CD14-positive monocyte (primary cell): Measurements from ENCODE around the gene MIPEP. TPM values are rescaled to one million over a fixed set of nuclear protein-coding genes. Genes with fewer than 3 reads are reported as not detected.

ENCODE experiments used
- DNase-seq, 3 donors: peaks; one replicate each; pipeline ENCODE4 v3.0.0-alpha.2; 2011 to 2022
- H2AFZ ChIP-seq: 2 replicates; pipeline ENCODE4 v1.6.0; 2012; ENCODE audit warnings: mild to moderate bottlenecking, low read depth, low read length, inconsistent platforms; ENCODE audit not compliant: insufficient read depth, poor library complexity, severe bottlenecking
- H3K27ac ChIP-seq, 2 donors: 1 replicate in 1 of 2; 2 replicates in 1 of 2; pipeline ENCODE4 v1.5.1; 2012 to 2013; ENCODE audit warnings: low read length in 2 of 2, control low read depth in 1 of 2, inconsistent platforms in 1 of 2, low read depth in 1 of 2, mild to moderate bottlenecking in 1 of 2
- H3K27me3 ChIP-seq, 2 donors: one replicate each; pipeline versions ENCODE4 v1.6.0 to v1.6.1; 2011 to 2013; ENCODE audit warnings: low read length in 2 of 2; ENCODE audit not compliant: control insufficient read depth in 2 of 2, insufficient read depth in 2 of 2
- H3K36me3 ChIP-seq, 2 donors: replicated peaks in 1 of 2; 1 replicate in 1 of 2; 2 replicates in 1 of 2; pipeline versions ENCODE4 v1.5.1 to v1.6.1; 2012 to 2013; ENCODE audit warnings: low read length in 2 of 2, control low read depth in 1 of 2, inconsistent platforms in 1 of 2, mild to moderate bottlenecking in 1 of 2; ENCODE audit not compliant: insufficient read depth in 2 of 2, control insufficient read depth in 1 of 2
- H3K4me1 ChIP-seq, 2 donors: 1 replicate in 1 of 2; 2 replicates in 1 of 2; pipeline versions ENCODE4 v1.5.1 to v1.6.1; 2012 to 2013; ENCODE audit warnings: low read length in 2 of 2, control low read depth in 1 of 2, inconsistent platforms in 1 of 2, mild to moderate bottlenecking in 1 of 2, moderate library complexity in 1 of 2; ENCODE audit not compliant: insufficient read depth in 2 of 2, control insufficient read depth in 1 of 2
- H3K4me2 ChIP-seq: replicated peaks from 2 replicates; pipeline ENCODE3; 2012; ENCODE audit warnings: low read length, moderate library complexity, mild to moderate bottlenecking; ENCODE audit not compliant: poor library complexity, severe bottlenecking; ENCODE audit errors: extremely low read depth
- H3K4me3 ChIP-seq, 3 experiments: fragments of 200-600 bp in 1 of 3; sonication (generic) in 1 of 3; replicated peaks in 1 of 3; 1 replicate in 2 of 3; 2 replicates in 1 of 3; pipeline ENCODE4 v1.5.1; 2011 to 2013; ENCODE audit warnings: low read length in 3 of 3, mild to moderate bottlenecking in 3 of 3, control low read depth in 2 of 3, low read depth in 2 of 3, inconsistent platforms in 1 of 3, moderate library complexity in 1 of 3
- H3K79me2 ChIP-seq: 2 replicates; pipeline ENCODE4 v1.6.0; 2012; ENCODE audit warnings: mild to moderate bottlenecking, control low read depth, inconsistent platforms, low read length, moderate library complexity; ENCODE audit not compliant: insufficient read depth
- H3K9ac ChIP-seq: 2 replicates; pipeline ENCODE4 v1.6.0; 2017; ENCODE audit warnings: low read length, mild to moderate bottlenecking; ENCODE audit not compliant: insufficient read depth, poor library complexity, severe bottlenecking
- H3K9me3 ChIP-seq, 2 donors: replicated peaks in 1 of 2; 1 replicate in 1 of 2; 2 replicates in 1 of 2; pipeline versions ENCODE4 v1.5.1 to v1.6.1; 2012 to 2013; ENCODE audit warnings: low read length in 2 of 2, control low read depth in 1 of 2; ENCODE audit not compliant: control insufficient read depth in 1 of 2, insufficient read depth in 1 of 2
- H4K20me1 ChIP-seq: 2 replicates; pipeline ENCODE4 v1.6.0; 2012; ENCODE audit warnings: mild to moderate bottlenecking, low read length, control low read depth, moderate library complexity; ENCODE audit not compliant: insufficient read depth
- H3K27ac Mint-ChIP-seq, 7 donors: one replicate each; pipeline ENCODE4 v1.8.0; 2020; ENCODE audit warnings: mild to moderate bottlenecking in 7 of 7, mixed read lengths in 7 of 7, moderate library complexity in 6 of 7, inconsistent platforms in 2 of 7
- H3K27me3 Mint-ChIP-seq, 3 donors: one replicate each; pipeline ENCODE4 v1.8.0; 2021 to 2022; ENCODE audit warnings: low read depth in 3 of 3, mild to moderate bottlenecking in 3 of 3, mixed read lengths in 3 of 3, moderate library complexity in 3 of 3, inconsistent platforms in 1 of 3
- H3K36me3 Mint-ChIP-seq, 2 donors: one replicate each; pipeline ENCODE4 v1.8.0; 2020; ENCODE audit warnings: mixed read lengths in 2 of 2, inconsistent platforms in 1 of 2, mild to moderate bottlenecking in 1 of 2
- H3K4me1 Mint-ChIP-seq: one replicate; pipeline ENCODE4 v1.8.0; 2020; ENCODE audit warnings: mild to moderate bottlenecking, mixed read lengths
- H3K4me3 Mint-ChIP-seq, 2 donors: one replicate each; pipeline ENCODE4 v1.8.0; 2020; ENCODE audit warnings: mild to moderate bottlenecking in 2 of 2, mixed read lengths in 2 of 2, moderate library complexity in 1 of 2
- H3K9me3 Mint-ChIP-seq, 7 donors: one replicate each; pipeline ENCODE4 v1.8.0; 2020 to 2022; ENCODE audit warnings: mixed read lengths in 7 of 7, mild to moderate bottlenecking in 6 of 7, moderate library complexity in 6 of 7, inconsistent platforms in 2 of 7
- CTCF ChIP-seq: fragments of 200-600 bp; IDR thresholded peaks from one replicate; pipeline ENCODE4 v1.8.0; 2022; ENCODE audit warnings: antibody characterized with exemption, mild to moderate bottlenecking
- WGBS: methylation state at CpG from one replicate; pipeline ENCODE4 v1.1.5; 2013; ENCODE audit warnings: missing lambda C conversion rate; ENCODE audit not compliant: insufficient coverage; 5-methylcytosine and 5-hydroxymethylcytosine counted together
- intact Hi-C, 2 donors: fragments of 100-400 bp; cut with micrococcal nuclease; formaldehyde crosslinking; loops; one replicate each; pipeline versions ENCODE4 v1.15.0 to v1.15.1; 2023
- polyA plus RNA-seq, 3 donors: library from polyadenylated mRNA; depleted of rRNA in 1 of 3; unstranded in 2 of 3; stranded (reverse) in 1 of 3; fragments of 300-500 nt in 2 of 3; fragments of >200 nt in 1 of 3; fragmentation: Illumina TruSeq in 2 of 3; gene quantifications; 1 replicate in 2 of 3; 2 replicates in 1 of 3; pipeline ENCODE4 v1.2.3, GENCODE V29; 2012 to 2021

The MIPEP gene
- polyA plus RNA-seq, 3 donors, result 1.2 to 9.9 (median 7.7) TPM

- H3K4me1 Mint-ChIP-seq, result no peaks in the 10 kb centered on the region
- intact Hi-C loops, result no loop called here
- H2AFZ ChIP-seq, result no peak overlapping the region
- H3K27me3 Mint-ChIP-seq, result peaks cover 0 to 3% (median 0%) of the 10 kb centered on the region in 3 donors
- H3K4me3 Mint-ChIP-seq, result no peak overlapping the region
- no peak for TF ChIP-seq CTCF
- no peak overlapping the region for H3K4me2 ChIP-seq
- H3K4me3 ChIP-seq, result no peak overlapping the region
- H4K20me1 ChIP-seq, result no peaks in the 10 kb centered on the region
- no peaks in the 10 kb centered on the region for H3K27me3 ChIP-seq
- H3K79me2 ChIP-seq, result no peaks in the 10 kb centered on the region
- no peaks in the 10 kb centered on the region for H3K36me3 ChIP-seq
- WGBS, result no CpG with 5 or more reads among the region's 2 CpGs
- H3K27ac Mint-ChIP-seq, result no peak overlapping the region
- H3K36me3 Mint-ChIP-seq, result peaks cover 5 to 12% of the 10 kb centered on the region in 2 donors
- H3K4me1 ChIP-seq, result no peaks in the 10 kb centered on the region
- no peaks in the 10 kb centered on the region for H3K9me3 Mint-ChIP-seq
- no peaks in the 10 kb centered on the region for H3K9me3 ChIP-seq
- no peak overlapping the region for H3K27ac ChIP-seq
- no peak for DNase-seq
- H3K9ac ChIP-seq, result no peak overlapping the region
Measured at GRCh38 chr13:23754997-23755396, 134.2 kb downstream of the MIPEP start.

DNA sequence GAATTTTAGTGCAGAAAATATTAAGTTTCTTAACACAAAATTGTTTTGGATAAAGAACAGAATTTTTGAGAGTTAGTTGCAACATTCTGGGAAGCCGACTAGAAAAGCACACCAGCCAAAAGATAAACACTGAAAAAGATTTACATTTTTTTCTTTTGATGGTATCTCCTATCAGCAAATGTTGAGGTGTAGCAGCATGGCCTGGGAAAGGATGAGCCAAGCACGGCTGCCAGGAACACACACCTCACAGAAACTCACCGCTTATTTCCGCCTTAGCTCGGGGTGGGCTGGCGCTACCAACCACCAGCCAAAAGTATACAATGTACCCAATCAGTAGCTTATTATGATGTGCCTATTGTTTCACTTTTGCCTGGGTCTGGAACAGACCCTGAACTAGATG is 134.7 kb downstream of the MIPEP start:
- Mint-ChIP-seq H3K9me3 (no peaks in the 10 kb centered on the region), H3K27me3 (peaks cover 0 to 3% (median 0%) of the 10 kb centered on the region in 3 donors), H3K36me3 (peaks cover 5 to 12% of the 10 kb centered on the region in 2 donors), H3K4me1 (no peaks in the 10 kb centered on the region), H3K27ac (no peak overlapping the region), H3K4me3 (no peak overlapping the region)
- TF ChIP-seq CTCF, result no peak
- H3K79me2 ChIP-seq, result no peaks in the 10 kb centered on the region
- no peak overlapping the region for H3K4me2 ChIP-seq
- no peaks in the 10 kb centered on the region for H4K20me1 ChIP-seq
- no peaks in the 10 kb centered on the region for H3K9me3 ChIP-seq
- WGBS, result no CpG with 5 or more reads among the region's 6 CpGs
- no peak for DNase-seq
- H3K27me3 ChIP-seq, result no peaks in the 10 kb centered on the region
- no peaks in the 10 kb centered on the region for H3K36me3 ChIP-seq
- intact Hi-C loops, result no loop called here
- H3K4me1 ChIP-seq, result no peaks in the 10 kb centered on the region
- H3K9ac ChIP-seq, result no peak overlapping the region
- H2AFZ ChIP-seq, result no peak overlapping the region
- H3K4me3 ChIP-seq, result no peak overlapping the region
- no peak overlapping the region for H3K27ac ChIP-seq
